HPDE6-E6E7 (cell line): Measurements from ENCODE around the gene PRDM11.

Experiments
- DNase-seq: peaks from one replicate; pipeline ENCODE4 v3.0.0; 2011; ENCODE audit warnings: missing footprints; ENCODE audit errors: extremely low spot score

PRDM11 gene

GRCh38 chr11:45209000-45209879, 62.8 kb downstream of the PRDM11 start:
- no peak for DNase-seq

- DNase-seq: no peak
Observed at GRCh38 chr11:45209891-45210699, 63.7 kb downstream of the PRDM11 start.

DNA sequence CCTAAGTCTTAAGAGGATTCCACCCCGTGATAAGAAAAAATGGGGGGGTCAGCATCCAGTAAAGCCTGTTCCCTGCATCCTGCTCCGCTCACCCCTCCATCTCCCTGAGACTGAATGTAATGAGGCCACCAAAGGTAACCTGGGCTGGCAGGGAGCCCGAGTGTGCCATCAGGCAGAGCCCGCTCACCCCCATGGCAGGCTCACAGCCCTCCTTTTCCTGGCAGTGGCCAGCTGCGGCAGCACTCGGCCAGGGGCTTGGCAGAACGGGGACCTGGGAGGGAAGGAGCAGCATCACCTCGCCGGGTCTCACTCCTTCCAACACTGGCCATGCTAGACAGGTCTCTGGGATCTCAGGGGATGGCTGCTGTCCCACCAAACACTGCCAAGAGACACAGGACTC, 64.4 kb downstream of the PRDM11 start:
- no peak for DNase-seq

- DNase-seq: no peak
Observed at GRCh38 chr11:45211732-45212131, 65.3 kb downstream of the PRDM11 start.

GRCh38 chr11:45212566-45213315, 66.3 kb downstream of the PRDM11 start:
- DNase-seq: no peak

GRCh38 chr11:45213316-45213665, 66.9 kb downstream of the PRDM11 start:
- no peak for DNase-seq

DNA sequence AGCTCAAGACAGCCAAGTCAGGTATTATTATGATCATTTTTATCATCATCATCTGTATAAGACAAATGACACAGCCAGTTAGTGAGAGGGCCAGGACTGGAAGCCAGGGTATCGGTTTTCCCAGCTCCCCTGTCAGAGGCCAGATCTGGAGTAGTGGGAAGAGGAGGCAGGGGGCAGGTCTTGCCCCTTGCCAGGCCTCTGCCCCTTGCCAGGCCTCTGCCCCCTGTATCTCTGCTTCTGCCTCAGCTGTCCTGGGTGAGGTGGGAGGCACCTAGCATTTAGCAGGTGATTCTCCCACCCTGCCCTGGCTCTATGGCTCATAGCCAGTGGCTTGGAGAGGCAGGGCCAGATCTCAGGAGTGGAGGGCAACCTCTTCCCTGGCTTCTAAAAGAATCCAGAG, 67.3 kb downstream of the PRDM11 start:
- DNase-seq: no peak

DNA sequence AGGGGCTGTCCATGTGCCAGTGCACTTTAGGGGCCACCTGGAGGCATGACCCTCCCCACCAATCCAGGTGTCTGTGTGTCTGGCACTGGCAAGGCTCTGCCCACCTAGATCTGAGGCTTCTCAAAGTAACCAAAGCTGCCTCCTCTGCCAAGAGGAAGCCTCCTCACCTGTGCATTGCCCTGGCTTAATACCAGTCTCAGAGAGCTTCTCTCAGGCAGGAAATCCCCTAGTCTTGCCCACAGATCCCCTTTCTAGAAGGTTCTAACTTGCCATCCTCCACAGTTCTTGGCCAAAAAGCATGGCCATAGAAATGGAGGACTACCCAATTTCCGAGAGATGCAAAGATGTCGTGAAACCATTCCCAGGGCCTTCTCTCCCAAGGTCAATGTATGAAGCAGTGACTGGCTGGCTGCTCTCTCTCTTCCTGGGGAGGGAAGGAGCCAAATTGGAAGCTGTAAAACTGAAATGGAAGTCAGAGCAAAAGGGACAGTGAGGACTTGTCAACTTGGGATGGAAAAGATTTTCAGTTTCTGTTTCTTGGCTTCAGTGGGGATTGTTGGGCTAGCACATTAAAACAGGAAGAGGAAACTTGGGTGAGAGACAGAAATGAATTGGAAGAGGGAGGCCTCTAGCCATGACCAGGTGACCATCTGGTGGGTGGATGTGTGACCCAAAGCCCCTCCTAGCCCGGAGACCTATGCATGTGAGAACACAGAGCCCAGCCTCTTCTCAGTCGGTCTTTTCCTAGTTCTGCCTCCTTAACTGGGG, 68.8 kb downstream of the PRDM11 start:
- DNase-seq: no peak

- DNase-seq: no peak
Observed at GRCh38 chr11:45216031-45216430, 69.6 kb downstream of the PRDM11 start.

GRCh38 chr11:45216901-45217300, 70.5 kb downstream of the PRDM11 start:
- no peak for DNase-seq

- DNase-seq: no peak
Observed at GRCh38 chr11:45217991-45218390, 71.6 kb downstream of the PRDM11 start.

GRCh38 chr11:45218705-45219104, 72.3 kb downstream of the PRDM11 start:
- DNase-seq: no peak

DNA sequence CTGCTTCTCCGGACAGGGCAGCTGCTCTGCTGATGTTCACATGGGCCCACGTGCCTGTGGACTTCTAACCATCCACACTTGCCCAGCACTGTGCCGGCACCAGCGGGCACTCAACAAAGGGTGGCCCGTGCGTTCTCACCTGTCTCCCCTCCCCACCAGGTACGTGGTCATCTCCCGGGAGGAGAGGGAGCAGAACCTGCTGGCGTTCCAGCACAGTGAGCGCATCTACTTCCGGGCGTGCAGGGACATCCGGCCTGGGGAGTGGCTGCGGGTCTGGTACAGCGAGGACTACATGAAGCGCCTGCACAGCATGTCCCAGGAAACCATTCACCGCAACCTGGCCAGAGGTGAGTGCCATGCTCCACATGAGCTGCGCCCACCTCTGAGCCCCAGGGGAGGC, 73.0 kb downstream of the PRDM11 start:
- DNase-seq: no peak

DNA sequence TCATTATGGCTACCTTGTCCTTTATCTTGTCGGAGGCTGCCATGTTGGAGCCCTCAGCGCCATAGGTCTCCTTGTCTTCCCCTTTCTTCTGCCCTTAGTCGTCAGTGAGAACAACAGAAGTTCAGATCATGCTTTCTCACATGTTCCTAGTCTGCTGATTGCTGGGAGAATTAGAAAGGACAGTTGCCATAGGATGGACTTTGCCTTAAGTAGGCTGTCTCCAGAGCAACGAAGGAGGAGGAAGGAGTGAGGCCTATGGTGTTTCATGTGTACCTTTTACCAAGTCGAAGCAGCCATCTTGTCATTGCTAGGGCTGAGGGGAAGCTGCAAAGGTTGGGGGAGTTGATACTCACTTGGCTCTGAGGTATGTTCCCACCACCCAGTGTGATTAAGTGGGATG, 77.1 kb downstream of the PRDM11 start:
- no peak for DNase-seq

- no peak for DNase-seq
Observed at GRCh38 chr11:45224766-45225165, 78.3 kb downstream of the PRDM11 start.

DNA sequence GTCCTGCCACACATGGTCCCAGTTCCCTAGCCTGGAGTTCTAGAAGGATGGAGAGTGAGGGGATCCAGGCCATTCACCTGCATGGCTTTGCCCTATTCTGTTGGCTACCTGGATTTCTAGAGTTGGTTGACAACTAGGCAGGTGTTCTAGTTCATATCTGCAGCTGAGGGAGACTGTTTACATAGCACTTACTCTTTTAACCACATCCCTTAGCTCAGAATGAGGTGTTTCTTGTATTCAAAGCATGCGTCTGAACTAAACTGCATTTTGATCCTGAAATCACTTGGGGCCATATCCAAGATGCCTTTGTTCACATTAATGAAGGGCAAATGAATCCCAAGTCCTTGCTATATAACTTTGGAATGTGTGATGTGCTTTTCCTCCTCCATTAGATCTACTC, 78.8 kb downstream of the PRDM11 start:
- no peak for DNase-seq

DNA sequence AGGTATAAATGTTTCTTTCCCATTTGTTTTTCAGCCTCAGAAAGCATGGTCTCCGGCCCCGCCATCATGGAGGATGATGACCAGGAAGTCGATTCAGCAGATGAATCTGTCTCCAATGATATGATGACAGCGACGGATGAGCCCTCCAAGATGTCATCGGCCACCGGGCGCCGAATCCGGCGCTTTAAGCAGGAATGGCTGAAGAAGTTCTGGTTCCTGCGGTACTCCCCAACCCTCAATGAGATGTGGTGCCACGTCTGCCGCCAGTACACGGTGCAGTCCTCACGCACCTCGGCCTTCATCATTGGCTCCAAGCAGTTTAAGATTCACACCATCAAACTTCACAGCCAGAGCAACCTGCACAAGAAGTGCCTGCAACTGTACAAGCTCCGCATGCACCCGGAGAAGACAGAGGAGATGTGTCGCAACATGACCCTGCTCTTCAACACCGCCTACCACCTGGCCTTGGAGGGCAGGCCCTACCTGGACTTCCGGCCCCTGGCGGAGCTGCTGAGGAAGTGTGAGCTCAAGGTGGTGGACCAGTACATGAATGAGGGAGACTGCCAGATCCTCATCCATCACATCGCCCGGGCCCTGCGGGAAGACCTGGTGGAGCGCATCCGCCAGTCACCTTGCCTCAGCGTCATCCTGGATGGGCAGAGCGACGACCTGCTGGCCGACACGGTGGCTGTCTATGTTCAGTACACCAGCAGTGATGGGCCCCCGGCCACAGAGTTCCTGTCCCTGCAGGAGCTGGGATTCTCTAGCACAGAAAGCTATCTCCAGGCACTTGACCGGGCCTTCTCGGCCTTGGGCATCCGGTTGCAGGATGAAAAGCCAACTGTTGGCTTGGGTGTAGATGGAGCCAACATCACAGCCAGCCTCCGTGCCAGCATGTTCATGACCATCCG, 79.8 kb downstream of the PRDM11 start:
- DNase-seq: no peak

GRCh38 chr11:45226901-45227300, 80.5 kb downstream of the PRDM11 start:
- no peak for DNase-seq

DNA sequence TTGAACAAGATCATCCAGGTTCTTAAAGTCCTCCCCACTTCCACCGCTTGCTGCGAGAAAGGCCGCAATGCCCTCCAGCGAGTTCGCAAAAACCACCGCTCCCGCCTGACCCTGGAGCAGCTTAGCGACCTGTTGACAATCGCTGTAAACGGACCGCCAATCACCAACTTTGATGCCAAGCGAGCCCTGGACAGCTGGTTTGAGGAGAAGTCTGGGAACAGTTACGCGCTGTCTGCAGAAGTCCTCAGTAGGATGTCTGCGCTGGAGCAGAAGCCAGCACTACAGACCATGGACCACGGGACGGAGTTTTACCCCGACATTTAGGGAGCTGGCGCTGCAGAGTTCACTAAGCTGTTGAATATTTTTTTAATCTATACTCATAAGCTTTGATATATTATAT, 81.4 kb downstream of the PRDM11 start:
- no peak for DNase-seq

DNA sequence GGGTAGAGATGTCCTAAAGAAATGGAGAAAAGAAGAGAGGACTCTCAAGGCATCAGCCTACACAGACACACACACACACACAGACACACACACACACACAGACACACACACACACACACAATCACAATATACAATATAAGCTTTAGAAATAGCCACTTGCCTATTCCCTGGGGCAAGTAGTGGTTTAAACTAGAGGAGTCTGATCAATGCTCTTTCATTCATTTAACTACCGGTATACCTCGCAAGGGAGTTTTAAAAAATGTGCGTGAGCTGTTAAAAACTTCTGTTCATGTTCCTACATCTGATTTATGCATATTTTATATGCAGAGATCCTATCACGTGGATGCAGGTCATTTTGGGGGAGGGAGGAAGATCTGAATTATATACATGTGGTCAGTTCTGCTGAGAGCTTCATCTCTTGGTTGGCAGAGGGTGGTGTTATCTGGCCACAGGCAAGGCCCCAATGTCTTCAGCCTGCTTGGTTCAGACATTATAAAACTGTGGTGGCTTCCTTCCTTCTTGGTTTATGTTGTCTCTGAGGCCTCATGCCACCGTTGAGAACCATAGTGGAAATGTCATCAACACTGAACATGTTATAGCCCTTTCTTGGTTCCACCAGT, 83.1 kb downstream of the PRDM11 start:
- DNase-seq: no peak
